VCaP (cell line): ENCODE data around the gene ACTRT3.
A peak's percentile ranks its signal among the peaks of the same experiment; 100 is the strongest.

Experiments
- H3K27ac ChIP-seq: fragments of 450-650 bp; 2 replicates; pipeline ENCODE4 v1.5.1; 2017
- CTCF ChIP-seq: fragments of 450-650 bp; conservative IDR thresholded peaks from 2 replicates; pipeline ENCODE4 v1.5.1; 2017; ENCODE audit warnings: mild to moderate bottlenecking, moderate library complexity

Gene ACTRT3

DNA sequence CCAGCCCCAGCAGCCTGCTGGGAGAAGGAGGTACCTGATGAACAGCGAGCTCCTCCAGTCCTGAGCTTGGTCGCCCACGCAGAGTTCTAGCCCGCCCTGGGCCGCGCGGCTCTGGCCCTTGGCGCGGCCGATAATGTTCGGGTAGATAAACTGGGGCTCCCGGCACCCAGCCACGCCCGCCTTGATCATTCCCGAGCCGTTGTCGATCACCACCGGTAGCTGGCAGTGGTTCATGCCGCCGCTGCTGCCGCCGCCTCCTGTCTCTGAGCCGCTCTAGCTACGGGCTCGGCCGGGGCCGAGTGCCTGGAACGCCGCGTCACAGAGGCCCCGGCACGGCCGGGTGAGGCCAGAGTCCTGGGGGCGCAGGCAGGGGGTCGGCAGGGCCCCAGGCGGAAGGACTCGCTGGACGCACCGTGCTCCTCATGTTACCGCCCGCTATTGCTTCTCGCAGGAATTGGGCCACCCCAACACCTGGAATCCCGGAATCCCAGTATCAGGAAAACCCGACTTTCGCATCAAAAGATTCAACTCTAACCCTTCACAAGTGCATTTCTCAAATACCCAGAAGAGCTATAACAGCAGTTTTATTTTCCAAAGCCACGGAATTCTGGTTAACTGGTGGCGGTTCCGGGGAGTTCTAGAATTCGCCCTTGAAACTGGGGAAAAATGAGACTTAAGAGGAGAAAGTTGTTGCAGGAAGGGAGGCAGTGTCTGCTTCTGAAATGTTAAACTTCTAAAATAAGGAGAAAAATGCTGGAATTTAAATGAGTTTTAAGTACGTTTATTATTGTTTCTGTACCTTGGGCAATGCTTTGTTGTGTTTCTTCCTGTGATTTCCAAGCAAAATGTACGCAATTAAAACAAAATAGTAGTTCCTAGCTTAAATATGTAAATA lies at the start of gene ACTRT3:
Gene ACTRT3, minus strand, starts transcription at position 275 of the 895 bp plus-strand sequence. Its CDS starts 41 bp downstream, at position 234.
- peak within 1 kb of the TSS; percentile 60 for H3K27ac ChIP-seq
- TF ChIP-seq CTCF, result peak; percentile 14; the same call in 1 of the 2 replicates

DNA sequence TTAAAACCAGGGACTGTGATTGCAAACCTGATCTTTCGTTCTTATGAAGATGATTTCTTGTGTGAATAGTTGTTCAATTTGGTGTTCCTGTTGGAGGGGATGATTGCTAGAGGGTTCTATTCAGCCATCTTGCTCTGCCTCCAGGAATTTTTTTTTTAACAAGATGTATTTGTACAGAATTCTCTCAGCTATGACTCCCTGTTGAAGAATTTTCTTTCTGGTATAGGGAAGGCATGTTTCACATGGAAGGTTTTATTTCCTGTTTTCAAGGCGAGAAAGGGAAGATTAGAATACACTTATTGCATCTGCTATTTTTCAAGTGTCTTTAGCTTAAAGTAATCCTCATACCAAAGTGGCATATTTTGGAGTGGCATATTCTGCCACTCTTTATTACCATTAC lies 49.0 kb upstream of the ACTRT3 start:
- H3K27ac ChIP-seq, result no peak overlapping the region
- no peak for TF ChIP-seq CTCF

DNA sequence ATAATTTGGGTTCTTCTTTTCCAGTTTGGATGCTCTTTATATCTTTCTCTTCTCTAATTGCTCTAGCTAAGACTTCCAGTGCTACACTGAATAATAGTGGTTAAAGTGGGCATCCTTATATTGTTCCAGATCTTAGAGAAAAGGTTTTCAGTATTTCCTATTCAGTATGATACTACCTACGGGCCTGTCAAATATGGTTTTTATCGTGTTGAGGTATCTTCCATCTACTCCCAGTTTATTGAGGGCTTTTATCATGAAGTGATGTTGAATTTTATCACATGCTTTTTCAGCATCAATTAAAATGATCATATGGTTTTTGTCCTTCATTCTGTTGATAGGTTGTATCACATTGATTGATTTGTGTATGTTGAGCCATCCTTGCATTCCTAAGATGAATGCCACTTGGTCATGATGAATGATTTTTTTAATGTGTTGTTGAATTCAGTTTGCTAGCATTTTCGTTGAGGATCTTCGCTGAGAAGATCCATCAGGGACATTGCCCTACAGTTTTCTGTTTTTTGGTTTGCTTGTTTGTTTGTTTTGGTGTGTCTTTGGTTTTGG lies 46.3 kb upstream of the ACTRT3 start:
- H3K27ac ChIP-seq, result no peak overlapping the region
- TF ChIP-seq CTCF, result no peak

GRCh38 chr3:169813757-169814517 lies 44.6 kb upstream of the ACTRT3 start:
- TF ChIP-seq CTCF, result 0 out of 2 replicates have a peak, but pooled peaks have one; percentile 8
- H3K27ac ChIP-seq, result no peak overlapping the region

- no peak overlapping the region for H3K27ac ChIP-seq
- TF ChIP-seq CTCF, result no peak
Measured at GRCh38 chr3:169813278-169813677, 43.9 kb upstream of the ACTRT3 start.

GRCh38 chr3:169812332-169813235 lies 43.2 kb upstream of the ACTRT3 start, which contains the start of the genes LRRC34 and LRRIQ4:
TSS of gene LRRC34 (minus strand) at chr3:169812904. CDS start at chr3:169812548, 356 bp downstream.
TSS of gene LRRIQ4 (plus strand) at chr3:169812870. CDS start at chr3:169821922, 9,052 bp downstream.
- 0 out of 2 replicates have a peak, but pooled peaks have one; percentile 4 for TF ChIP-seq CTCF
- peak within 1 kb of the TSS; percentile 58; the same call in 1 of the 2 replicates for H3K27ac ChIP-seq
